T-helper 9 cell (primary cell): ENCODE data around the gene PRPF39.
"Not testable (repeated sequence)": the region's sequence is repeated elsewhere in the genome, so short reads cannot be mapped to it uniquely, and the experiment has no call there.

Experiments
- DNase-seq: peaks from one replicate; pipeline ENCODE4 v3.0.0-alpha.2; 2020

Gene PRPF39

DNA sequence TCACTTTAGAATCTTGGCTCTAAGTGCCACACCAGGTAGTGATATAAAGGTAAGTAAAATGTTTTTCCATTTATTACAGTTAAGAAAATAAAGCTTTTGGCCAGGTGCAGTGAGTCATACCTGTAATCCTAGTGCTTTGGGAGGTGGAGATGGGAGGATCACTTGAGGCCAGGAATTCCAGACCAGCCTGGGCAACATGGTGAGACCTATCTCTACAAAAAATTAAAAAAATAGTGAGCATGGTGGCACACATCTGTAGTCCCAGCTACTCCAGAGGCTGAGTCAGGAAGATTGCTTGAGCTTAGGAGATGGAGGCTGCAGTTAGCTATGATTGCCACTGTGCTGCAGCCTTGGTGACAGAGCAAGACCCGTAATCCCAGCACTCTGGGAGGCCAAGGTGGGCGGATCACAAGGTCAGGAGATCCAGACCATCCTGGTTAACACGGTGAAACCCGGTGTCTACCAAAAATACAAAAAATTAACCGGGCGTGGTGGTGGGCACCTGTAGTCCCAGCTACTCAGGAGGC lies 56.8 kb downstream of the PRPF39 start:
- no peak for DNase-seq

DNA sequence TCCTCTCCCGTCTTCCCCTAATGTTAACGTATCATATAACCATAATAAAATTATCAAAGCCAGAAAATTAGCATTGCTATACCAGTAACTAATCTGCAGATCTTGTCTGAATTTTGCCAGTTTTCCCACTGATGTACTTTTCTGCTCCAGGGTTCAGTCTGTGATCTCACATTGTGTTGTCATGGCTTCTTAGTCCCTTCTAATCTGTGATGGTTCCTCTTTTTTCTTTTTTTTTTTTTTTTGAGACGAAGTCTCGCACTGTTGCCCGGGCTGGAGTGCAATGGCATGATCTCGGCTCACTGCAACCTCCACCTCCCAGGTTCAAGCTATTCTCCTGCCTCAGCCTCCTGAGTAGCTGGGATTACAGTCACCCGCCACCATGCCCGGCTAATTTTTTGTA lies 58.2 kb downstream of the PRPF39 start:
- DNase-seq: not testable (repeated sequence)

DNA sequence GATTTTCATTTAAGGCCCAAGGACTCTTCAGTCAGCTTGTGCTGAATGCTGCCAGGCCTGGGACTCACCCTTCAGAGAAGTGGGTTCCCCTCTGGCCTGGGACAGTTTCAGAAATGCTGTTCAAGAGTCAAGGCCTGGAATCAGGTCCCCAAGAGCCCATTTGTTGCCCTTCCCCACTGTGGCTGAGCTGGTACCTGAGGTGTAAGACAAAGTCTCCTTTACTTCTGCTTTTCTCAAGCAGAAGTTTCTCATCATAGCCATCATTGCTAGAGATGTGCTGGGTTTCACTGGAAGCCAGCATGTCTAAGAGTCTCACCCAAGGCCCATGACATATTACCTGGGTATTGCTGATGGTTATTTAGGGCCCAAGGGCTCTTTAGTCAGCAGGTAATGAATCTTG lies 60.7 kb downstream of the PRPF39 start:
- no peak for DNase-seq

DNA sequence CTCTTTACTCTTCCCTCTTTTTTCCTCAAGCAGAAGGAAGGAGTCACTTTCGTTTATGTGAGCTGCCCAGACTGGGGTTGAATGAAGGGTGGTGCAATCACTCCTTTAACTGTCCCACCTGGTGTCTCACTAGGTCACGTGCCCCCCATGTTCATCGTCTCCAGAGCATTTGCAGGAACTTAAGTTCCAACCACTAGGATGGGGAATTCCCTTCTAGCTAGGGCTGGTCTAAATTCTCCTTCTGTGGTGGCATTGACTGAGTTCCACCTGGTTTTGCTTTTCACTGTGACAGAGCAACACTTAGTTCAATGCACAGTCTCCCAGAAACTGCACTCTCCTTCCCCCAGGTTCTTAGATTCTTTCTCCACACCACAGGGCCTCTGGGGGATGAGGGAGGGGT lies 61.3 kb downstream of the PRPF39 start:
- DNase-seq: no peak

DNA sequence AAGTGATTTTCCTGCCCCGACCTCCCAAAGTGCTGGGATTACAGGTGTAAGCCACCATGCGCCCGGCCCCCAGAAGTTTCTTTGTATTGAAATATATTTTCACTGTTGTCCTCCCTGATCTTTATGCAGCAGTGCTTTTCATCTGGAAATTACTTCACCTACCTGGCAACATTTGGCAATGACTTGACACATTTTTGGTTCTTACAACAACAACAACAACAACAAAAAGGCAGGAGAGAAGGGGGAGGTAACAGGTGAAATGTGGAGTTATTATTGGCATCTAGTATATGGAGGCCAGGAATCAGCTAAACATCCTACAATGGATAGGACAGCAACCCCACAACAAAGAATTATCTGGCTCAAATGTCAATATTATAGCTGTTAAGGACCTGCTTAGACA lies 65.7 kb downstream of the PRPF39 start:
- DNase-seq: no peak

DNA sequence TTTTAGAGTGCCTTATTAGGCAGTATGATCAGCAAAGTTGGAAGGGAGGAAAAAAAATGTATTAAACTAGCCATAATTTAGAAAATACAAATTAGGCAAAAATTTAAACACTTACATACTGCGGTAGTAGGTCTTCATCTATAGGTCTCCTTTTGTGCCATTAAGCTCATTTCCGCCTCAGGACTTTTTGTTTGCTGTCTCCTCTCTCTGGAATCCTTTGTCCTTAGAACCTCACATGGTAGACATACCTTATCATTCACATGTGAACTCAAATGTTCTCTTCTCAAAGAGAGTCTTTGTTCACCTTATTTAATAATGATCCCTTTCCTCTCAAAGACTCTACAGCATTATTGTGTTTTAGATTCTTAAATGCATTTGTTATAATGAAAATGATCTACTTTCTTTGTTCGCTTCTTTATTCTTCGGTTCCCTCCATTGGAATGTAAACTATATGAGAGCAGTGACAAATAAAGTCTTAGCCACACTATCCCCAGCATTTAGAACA lies 66.5 kb downstream of the PRPF39 start:
- DNase-seq: no peak

DNA sequence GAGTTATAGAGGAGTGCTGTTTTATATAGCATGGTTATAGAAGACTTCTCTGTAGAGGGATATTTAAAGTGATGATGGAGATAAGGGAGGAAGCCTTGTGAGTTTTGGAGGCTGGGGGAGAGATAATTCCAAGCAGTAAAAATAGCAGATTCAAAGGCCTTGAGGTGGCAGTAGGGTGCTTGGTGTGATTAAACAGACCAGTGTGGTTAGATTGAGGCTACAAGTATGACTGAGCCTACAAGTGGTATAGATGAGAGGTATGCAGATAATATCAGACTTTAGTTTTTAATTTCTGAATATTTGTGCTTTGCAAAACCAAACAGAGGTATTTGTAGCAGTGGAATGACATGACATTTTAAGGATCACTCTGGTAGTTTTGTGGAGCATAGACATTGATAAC lies 72.2 kb downstream of the PRPF39 start:
- no peak for DNase-seq
